ENCODE data around the gene DNAJB6. TPM values are rescaled to one million over a fixed set of nuclear protein-coding genes. Genes with fewer than 3 reads are reported as not detected.

DNAJB6 gene
- total RNA-seq, 4 donors from 2014 or later: 152 to 230 (median 185) TPM

DNA sequence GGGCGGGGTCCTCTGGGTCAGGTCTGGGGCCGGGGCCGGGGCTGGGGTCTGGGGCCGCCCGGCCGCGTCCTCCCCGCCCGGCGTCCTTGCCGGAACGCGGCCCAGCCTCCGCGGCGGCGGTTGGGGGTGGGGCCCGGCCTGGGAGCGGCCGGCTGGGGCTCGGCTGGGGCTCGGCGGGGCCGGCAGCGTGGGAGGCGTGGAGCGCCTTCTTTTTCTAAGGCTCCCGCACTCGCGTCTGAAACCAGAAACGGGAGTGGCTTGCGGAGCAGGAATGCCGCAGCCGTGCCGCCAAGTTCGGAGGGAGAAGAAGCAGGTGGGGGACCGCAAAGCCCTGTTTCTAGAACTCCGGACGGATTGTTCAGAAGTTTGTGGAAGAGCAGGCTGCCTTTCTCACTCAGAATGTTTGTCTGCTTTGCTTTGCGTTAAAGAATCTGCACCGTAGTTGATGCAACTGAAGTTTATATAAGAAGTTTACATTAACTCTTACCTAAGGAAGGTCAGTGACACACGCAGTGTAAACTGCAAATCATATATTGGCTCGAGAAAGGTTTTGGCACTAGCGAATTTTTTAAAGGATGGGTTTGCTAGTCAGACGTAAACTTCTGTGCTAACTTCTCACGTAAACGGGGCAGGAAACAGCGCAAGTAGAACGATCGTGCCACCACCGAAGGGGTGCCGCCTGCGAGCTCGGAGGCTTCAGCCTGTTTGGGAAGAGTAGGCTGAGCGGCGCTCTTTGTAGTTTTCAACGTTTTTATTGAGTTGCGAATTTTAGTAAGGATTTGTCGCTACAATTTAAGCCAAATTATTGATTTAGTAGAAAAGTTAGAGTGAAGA, 729 bp downstream of the DNAJB6 start:
- H3K36me3 ChIP-seq: no peaks in the 10 kb centered on the region
- peak; percentile 78 to 82 for DNase-seq (ENCODE audit: low spot score in 2 of 2)
- peaks cover 54% of the 10 kb centered on the region for H3K4me1 ChIP-seq
- H3K9me3 ChIP-seq: no peaks in the 10 kb centered on the region
- no peak for TF ChIP-seq EP300 (IDR thresholded peaks at IDR 0.05)
- TF ChIP-seq, protein P1, sequence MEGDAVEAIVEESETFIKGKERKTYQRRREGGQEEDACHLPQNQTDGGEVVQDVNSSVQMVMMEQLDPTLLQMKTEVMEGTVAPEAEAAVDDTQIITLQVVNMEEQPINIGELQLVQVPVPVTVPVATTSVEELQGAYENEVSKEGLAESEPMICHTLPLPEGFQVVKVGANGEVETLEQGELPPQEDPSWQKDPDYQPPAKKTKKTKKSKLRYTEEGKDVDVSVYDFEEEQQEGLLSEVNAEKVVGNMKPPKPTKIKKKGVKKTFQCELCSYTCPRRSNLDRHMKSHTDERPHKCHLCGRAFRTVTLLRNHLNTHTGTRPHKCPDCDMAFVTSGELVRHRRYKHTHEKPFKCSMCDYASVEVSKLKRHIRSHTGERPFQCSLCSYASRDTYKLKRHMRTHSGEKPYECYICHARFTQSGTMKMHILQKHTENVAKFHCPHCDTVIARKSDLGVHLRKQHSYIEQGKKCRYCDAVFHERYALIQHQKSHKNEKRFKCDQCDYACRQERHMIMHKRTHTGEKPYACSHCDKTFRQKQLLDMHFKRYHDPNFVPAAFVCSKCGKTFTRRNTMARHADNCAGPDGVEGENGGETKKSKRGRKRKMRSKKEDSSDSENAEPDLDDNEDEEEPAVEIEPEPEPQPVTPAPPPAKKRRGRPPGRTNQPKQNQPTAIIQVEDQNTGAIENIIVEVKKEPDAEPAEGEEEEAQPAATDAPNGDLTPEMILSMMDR (IDR thresholded peaks at IDR 0.05): no peak
- peak in 2 of 3 donors; percentile 17 to 24 for TF ChIP-seq POLR2AphosphoS5 (IDR thresholded peaks at IDR 0.05)
- TF ChIP-seq POLR2A (IDR thresholded peaks at IDR 0.05): no peak
- no peaks in the 10 kb centered on the region for H3K27me3 ChIP-seq
- peak overlapping the region; percentile 72 for H3K4me3 ChIP-seq
- H3K27ac ChIP-seq: peak overlapping the region; percentile 99
- under 1% methylated on average over 29 of the region's 59 CpGs for WGBS

- Histone ChIP-seq H3K27me3 (no peaks in the 10 kb centered on the region), H3K36me3 (no peaks in the 10 kb centered on the region), H3K27ac (peak overlapping the region; percentile 18), H3K9me3 (no peaks in the 10 kb centered on the region), H3K4me3 (peak overlapping the region; percentile 72), H3K4me1 (peaks cover 70% of the 10 kb centered on the region)
- 51% methylated on average over 25 of the region's 25 CpGs for WGBS
- TF ChIP-seq POLR2AphosphoS5 (IDR thresholded peaks at IDR 0.05): no peak
- TF ChIP-seq, protein P1 (IDR thresholded peaks at IDR 0.05): peak; percentile 85 to 87
- no peak for DNase-seq (ENCODE audit: low spot score in 2 of 2)
Observed at GRCh38 chr7:157339777-157340677, 3.2 kb downstream of the DNAJB6 start.

GRCh38 chr7:157347217-157347904, 10.6 kb downstream of the DNAJB6 start:
- Histone ChIP-seq H3K27me3 (no peaks in the 10 kb centered on the region), H3K27ac (peak overlapping the region; percentile 50), H3K4me3 (peak overlapping the region; percentile 15), H3K9me3 (no peaks in the 10 kb centered on the region), H3K36me3 (no peaks in the 10 kb centered on the region), H3K4me1 (peaks cover 76% of the 10 kb centered on the region)
- WGBS: 58% methylated on average over 11 of the region's 11 CpGs
- no peak for TF ChIP-seq EP300 (IDR thresholded peaks at IDR 0.05)
- no peak for TF ChIP-seq POLR2AphosphoS5 (IDR thresholded peaks at IDR 0.05)
- no peak for TF ChIP-seq POLR2A (IDR thresholded peaks at IDR 0.05)
- TF ChIP-seq, protein P1 (IDR thresholded peaks at IDR 0.05): no peak
- no peak for DNase-seq (ENCODE audit: low spot score in 2 of 2)

DNA sequence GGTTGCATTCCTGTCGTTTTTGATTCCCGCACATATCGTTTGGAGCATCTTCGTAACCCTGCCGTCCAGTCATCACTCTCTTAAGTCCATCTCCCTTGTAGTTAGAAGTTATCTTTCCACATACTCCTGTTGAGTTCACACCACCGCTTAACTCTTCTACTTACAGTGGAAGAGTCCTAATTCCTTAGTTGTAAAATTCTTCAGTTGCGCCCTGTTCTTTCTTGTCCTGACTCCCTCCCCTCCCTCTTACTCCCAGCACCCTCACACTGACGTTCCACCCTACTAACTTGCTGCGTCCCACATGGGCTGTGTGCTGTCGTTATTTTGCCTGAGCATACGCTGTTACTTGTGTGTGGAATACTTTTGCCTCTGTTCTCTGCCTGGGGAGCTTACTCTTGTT, 11.7 kb downstream of the DNAJB6 start:
- TF ChIP-seq, protein P1 (IDR thresholded peaks at IDR 0.05): no peak
- TF ChIP-seq EP300 (IDR thresholded peaks at IDR 0.05) (no peak), POLR2AphosphoS5 (IDR thresholded peaks at IDR 0.05) (no peak), POLR2A (IDR thresholded peaks at IDR 0.05) (no peak)
- no peak overlapping the region for H3K27ac ChIP-seq

More for the DNA sequence above, 11.7 kb downstream of the DNAJB6 start:
- H3K27me3 ChIP-seq: no peaks in the 10 kb centered on the region
- H3K9me3 ChIP-seq: no peaks in the 10 kb centered on the region
- no peaks in the 10 kb centered on the region for H3K36me3 ChIP-seq
- 82% methylated on average over 11 of the region's 11 CpGs for WGBS
- peaks cover 79% of the 10 kb centered on the region for H3K4me1 ChIP-seq
- H3K4me3 ChIP-seq: no peak overlapping the region
- DNase-seq (ENCODE audit: low spot score in 2 of 2): no peak

All from suprapubic skin (tissue), 4 donors.